HepG2 (cell line): ENCODE data around the gene PGA4. TPM values are rescaled to one million over a fixed set of nuclear protein-coding genes. Genes with fewer than 3 reads are reported as not detected.

Experiments used
- ARID4A ChIP-seq: sonication (generic); formaldehyde crosslinking; IDR thresholded peaks from 2 replicates; pipeline ENCODE4 v1.5.0; 2020; ENCODE audit warnings: mild to moderate bottlenecking, missing genetic modification reagents, borderline replicate concordance
- EP300 ChIP-seq, 3 experiments: sonication (generic) in 1 of 3; formaldehyde crosslinking in 1 of 3; IDR thresholded peaks; 2 replicates each; pipeline versions ENCODE4 v1.5.1 to v1.6.1; 2011 to 2020; ENCODE audit warnings: low read depth in 2 of 3, low read length in 2 of 3, borderline replicate concordance in 1 of 3, improper control_type of control experiment in 1 of 3, mild to moderate bottlenecking in 1 of 3, missing genetic modification reagents in 1 of 3, moderate library complexity in 1 of 3
- IKZF1 ChIP-seq: fragments of 450-650 bp; IDR thresholded peaks from 2 replicates; pipeline ENCODE4 v1.7.1; 2016
- MED1 ChIP-seq: sonication (generic); formaldehyde crosslinking; IDR thresholded peaks from 2 replicates; pipeline ENCODE4 v1.4.0; 2020; ENCODE audit warnings: missing genetic modification reagents
- POGZ ChIP-seq: sonication (generic); formaldehyde crosslinking; IDR thresholded peaks from 2 replicates; pipeline ENCODE4 v1.4.0; 2020; ENCODE audit warnings: mild to moderate bottlenecking, missing genetic modification reagents
- POLR2A ChIP-seq, 2 experiments: IDR thresholded peaks; 2 replicates each; pipeline ENCODE4 v1.6.1; 2011; ENCODE audit warnings: low read depth in 2 of 2, low read length in 2 of 2, mild to moderate bottlenecking in 1 of 2, moderate library complexity in 1 of 2; ENCODE audit not compliant: insufficient read depth in 1 of 2
- PRMT3 ChIP-seq: sonication (generic); formaldehyde crosslinking; IDR thresholded peaks from 2 replicates; pipeline ENCODE4 v1.8.1; 2022; ENCODE audit warnings: low read depth, mild to moderate bottlenecking, moderate library complexity, missing genetic modification reagents, borderline replicate concordance
- RXRB ChIP-seq: IDR thresholded peaks from 2 replicates; pipeline ENCODE4 v1.6.1; 2016; ENCODE audit warnings: borderline replicate concordance, missing genetic modification reagents, missing compliant biosample characterization
- SOX6 ChIP-seq, 2 experiments: fragments of 450-650 bp in 1 of 2; sonication (generic) in 1 of 2; formaldehyde crosslinking in 1 of 2; IDR thresholded peaks; 2 replicates each; pipeline versions ENCODE4 v1.4.0 to v1.6.1; 2017 to 2020; ENCODE audit warnings: antibody characterized with exemption in 1 of 2, mild to moderate bottlenecking in 1 of 2, missing genetic modification reagents in 1 of 2
- SPEN ChIP-seq: sonication (generic); formaldehyde crosslinking; IDR thresholded peaks from 2 replicates; pipeline ENCODE4 v1.5.1; 2020; ENCODE audit warnings: low read depth, mild to moderate bottlenecking, missing genetic modification reagents
- TEAD3 ChIP-seq: optimal IDR thresholded peaks from 2 replicates; pipeline ENCODE3; 2016; ENCODE audit warnings: borderline replicate concordance
- ZFP36L2 ChIP-seq: sonication (generic); formaldehyde crosslinking; IDR thresholded peaks from 2 replicates; pipeline ENCODE4 v1.4.0; 2020; ENCODE audit warnings: missing genetic modification reagents
- ZNF232 ChIP-seq: sonication (generic); formaldehyde crosslinking; IDR thresholded peaks from 2 replicates; pipeline ENCODE4 v1.4.0; 2020; ENCODE audit warnings: missing genetic modification reagents, borderline replicate concordance
- ZNF563 ChIP-seq: sonication (generic); formaldehyde crosslinking; IDR thresholded peaks from 2 replicates; pipeline ENCODE4 v1.8.0; 2022; ENCODE audit warnings: mild to moderate bottlenecking, moderate library complexity, missing genetic modification reagents
- ZNF704 ChIP-seq: sonication (generic); formaldehyde crosslinking; IDR thresholded peaks from 2 replicates; pipeline ENCODE4 v1.8.1; 2023; ENCODE audit warnings: mild to moderate bottlenecking, inconsistent platforms, moderate library complexity, missing genetic modification reagents, borderline replicate concordance
- ZNF709 ChIP-seq: sonication (generic); formaldehyde crosslinking; IDR thresholded peaks from 2 replicates; pipeline ENCODE4 v1.5.0; 2020; ENCODE audit warnings: mild to moderate bottlenecking, missing genetic modification reagents
- ZNF768 ChIP-seq: sonication (generic); formaldehyde crosslinking; IDR thresholded peaks from 2 replicates; pipeline ENCODE4 v1.4.0; 2020; ENCODE audit warnings: missing genetic modification reagents
- ZNF850 ChIP-seq: sonication (generic); formaldehyde crosslinking; conservative IDR thresholded peaks from 2 replicates; pipeline ENCODE4 v1.9.0; 2021; ENCODE audit warnings: mild to moderate bottlenecking, missing genetic modification reagents
- ZSCAN31 ChIP-seq: sonication (generic); formaldehyde crosslinking; IDR thresholded peaks from 2 replicates; pipeline ENCODE4 v1.5.0; 2020; ENCODE audit warnings: low read depth, mild to moderate bottlenecking, missing genetic modification reagents
- polyA plus RNA-seq, 8 experiments: library from polyadenylated mRNA; depleted of rRNA in 3 of 8; stranded (reverse) in 7 of 8; unstranded in 1 of 8; fragments of >200 nt; fragmentation: Illumina TruSeq in 4 of 8; extraction: Trizol in 4 of 8; gene quantifications; 2 replicates each; pipeline versions ENCODE4 v1.2.1 to v1.2.3, GENCODE V29; 2011 to 2016; ENCODE audit warnings: low read depth in 4 of 8, missing spikeins in 1 of 8, mixed read lengths in 1 of 8; ENCODE audit not compliant: insufficient read depth in 1 of 8
- total RNA-seq, 5 experiments: library from RNA; depleted of rRNA; stranded (reverse); fragments of >200 nt; fragmentation: Illumina TruSeq; extraction: Trizol; gene quantifications; 2 replicates each; pipeline ENCODE4 v1.2.3, GENCODE V29; 2016; ENCODE audit warnings: low read depth in 1 of 5
- TF ChIP-seq, protein P1 (sequence below): IDR thresholded peaks from 2 replicates; pipeline ENCODE4 v1.6.1; 2018; ENCODE audit warnings: missing genetic modification reagents
- TF ChIP-seq, protein P2 (sequence below): IDR thresholded peaks from 2 replicates; pipeline ENCODE4 v1.6.1; 2016; ENCODE audit warnings: low read depth, borderline replicate concordance
- TF ChIP-seq, protein P3 (sequence below): sonication (generic); formaldehyde crosslinking; IDR thresholded peaks from 2 replicates; pipeline ENCODE4 v1.5.1; 2020; ENCODE audit warnings: missing genetic modification reagents, mild to moderate bottlenecking, borderline replicate concordance
- TF ChIP-seq, protein P4 (sequence below): sonication (generic); formaldehyde crosslinking; IDR thresholded peaks from 2 replicates; pipeline ENCODE4 v1.8.1; 2023; ENCODE audit warnings: missing genetic modification reagents, mild to moderate bottlenecking, borderline replicate concordance

PGA4 gene
- total and polyA plus RNA-seq, 2 of the 13 experiments (the other 11 are each of a cell fraction or from before 2014, with no cell fraction given) = not detected

DNA sequence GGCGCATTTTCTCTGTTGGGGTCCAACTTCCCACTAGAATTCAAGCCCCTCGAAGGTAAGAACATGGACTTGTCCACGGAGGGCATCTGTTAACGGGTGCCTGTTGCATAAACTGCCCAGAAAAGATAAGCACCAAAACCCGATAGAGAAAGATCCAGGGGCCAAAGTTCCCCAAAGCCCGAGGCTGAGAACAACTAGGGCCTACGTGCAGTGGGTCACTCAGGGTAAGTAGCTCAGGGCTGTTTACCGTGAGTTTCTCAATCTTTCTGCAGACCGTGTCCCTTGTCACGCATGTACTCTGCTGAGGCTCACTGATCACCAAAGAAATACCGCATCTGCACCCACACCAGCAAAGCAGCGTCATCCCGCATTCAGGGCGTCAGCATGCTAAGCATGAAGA lies 43.2 kb downstream of the PGA4 start (continued):
- peak; percentile 43; the same call in 1 of the 2 replicates for TF ChIP-seq ARID4A (CRISPR knock-in tag)
- TF ChIP-seq ZNF768 = no peak
- no peak for TF ChIP-seq ZFP36L2
- peak in 1 of 2 experiments; percentile 43; a peak in 2 of 4 replicates for TF ChIP-seq POLR2A (IDR thresholded peaks at IDR 0.05; ENCODE audit: insufficient read depth in 1 of 2, low read depth in 2 of 2, low read length in 2 of 2)
- 0 out of 2 replicates have a peak, but pooled peaks have one; percentile 35 for TF ChIP-seq ZSCAN31 (CRISPR knock-in tag)
- peak in 1 of 2 experiments; percentile 73; a peak in 2 of 4 replicates for TF ChIP-seq EP300 (IDR thresholded peaks at IDR 0.05; ENCODE audit: low read depth in 2 of 2, low read length in 2 of 2)
- no peak for TF ChIP-seq EP300 (CRISPR knock-in tag; IDR thresholded peaks at IDR 0.05; ENCODE audit: borderline replicate concordance)
- peak; percentile 62; the same call in 1 of the 2 replicates for TF ChIP-seq RXRB (CRISPR knock-in tag)
- TF ChIP-seq ZNF709 (CRISPR knock-in tag) = 0 out of 2 replicates have a peak, but pooled peaks have one; percentile 43
- TF ChIP-seq, protein P1, sequence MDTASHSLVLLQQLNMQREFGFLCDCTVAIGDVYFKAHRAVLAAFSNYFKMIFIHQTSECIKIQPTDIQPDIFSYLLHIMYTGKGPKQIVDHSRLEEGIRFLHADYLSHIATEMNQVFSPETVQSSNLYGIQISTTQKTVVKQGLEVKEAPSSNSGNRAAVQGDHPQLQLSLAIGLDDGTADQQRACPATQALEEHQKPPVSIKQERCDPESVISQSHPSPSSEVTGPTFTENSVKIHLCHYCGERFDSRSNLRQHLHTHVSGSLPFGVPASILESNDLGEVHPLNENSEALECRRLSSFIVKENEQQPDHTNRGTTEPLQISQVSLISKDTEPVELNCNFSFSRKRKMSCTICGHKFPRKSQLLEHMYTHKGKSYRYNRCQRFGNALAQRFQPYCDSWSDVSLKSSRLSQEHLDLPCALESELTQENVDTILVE (CRISPR knock-in tag) = no peak
- no peak for TF ChIP-seq ZNF850 (CRISPR knock-in tag)
- no peak for TF ChIP-seq PRMT3
- no peak for TF ChIP-seq SOX6 (IDR thresholded peaks at IDR 0.05)
- no peak for TF ChIP-seq SOX6 (CRISPR knock-in tag; IDR thresholded peaks at IDR 0.05)
- TF ChIP-seq POGZ (CRISPR knock-in tag) = peak; percentile 12; the same call in 1 of the 2 replicates
- TF ChIP-seq, protein P2, sequence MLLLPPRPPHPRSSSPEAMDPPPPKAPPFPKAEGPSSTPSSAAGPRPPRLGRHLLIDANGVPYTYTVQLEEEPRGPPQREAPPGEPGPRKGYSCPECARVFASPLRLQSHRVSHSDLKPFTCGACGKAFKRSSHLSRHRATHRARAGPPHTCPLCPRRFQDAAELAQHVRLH (CRISPR knock-in tag) = no peak
- peak; percentile 17 for TF ChIP-seq TEAD3 (CRISPR knock-in tag)
- TF ChIP-seq SPEN (CRISPR knock-in tag) = peak; percentile 66; the same call in 1 of the 2 replicates
- TF ChIP-seq ZNF232 (CRISPR knock-in tag) = no peak
- TF ChIP-seq, protein P3, sequence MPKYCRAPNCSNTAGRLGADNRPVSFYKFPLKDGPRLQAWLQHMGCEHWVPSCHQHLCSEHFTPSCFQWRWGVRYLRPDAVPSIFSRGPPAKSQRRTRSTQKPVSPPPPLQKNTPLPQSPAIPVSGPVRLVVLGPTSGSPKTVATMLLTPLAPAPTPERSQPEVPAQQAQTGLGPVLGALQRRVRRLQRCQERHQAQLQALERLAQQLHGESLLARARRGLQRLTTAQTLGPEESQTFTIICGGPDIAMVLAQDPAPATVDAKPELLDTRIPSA (CRISPR knock-in tag) = no peak
- TF ChIP-seq, protein P4, sequence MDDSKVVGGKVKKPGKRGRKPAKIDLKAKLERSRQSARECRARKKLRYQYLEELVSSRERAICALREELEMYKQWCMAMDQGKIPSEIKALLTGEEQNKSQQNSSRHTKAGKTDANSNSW (CRISPR knock-in tag) = no peak
- peak; percentile 92 for TF ChIP-seq MED1 (CRISPR knock-in tag)
- no peak for TF ChIP-seq ZNF704 (CRISPR knock-in tag)
- no peak for TF ChIP-seq IKZF1
- TF ChIP-seq ZNF563 (CRISPR knock-in tag) = peak; percentile 60; the same call in 1 of the 2 replicates
